Astrocyte of the spinal cord (primary cell): ENCODE measurements around the gene SLC13A5.

Experiments used
- DNase-seq: peaks from one replicate; pipeline ENCODE4 v3.0.0; 2011; ENCODE audit warnings: low read depth, low spot score
- H3K4me3 ChIP-seq: 2 replicates; pipeline ENCODE4 v1.5.1; 2011; ENCODE audit warnings: low read depth, mild to moderate bottlenecking, low read length, moderate library complexity
- CTCF ChIP-seq: IDR thresholded peaks from 2 replicates; pipeline ENCODE4 v1.5.1; 2012; ENCODE audit warnings: low read depth, mild to moderate bottlenecking, low read length, inconsistent platforms
- in situ Hi-C: cut with HindIII; loops from 2 replicates; pipeline ENCODE4 v1.10.0; 2017; ENCODE audit warnings: low sequenced_read_pairs

The SLC13A5 gene

GRCh38 chr17:6690641-6691040 lies 22.5 kb downstream of the SLC13A5 start:
- no peak for DNase-seq
- H3K4me3 ChIP-seq: no peak overlapping the region
- in situ Hi-C loops: no loop called here
- TF ChIP-seq CTCF: no peak

- DNase-seq: no peak
- H3K4me3 ChIP-seq: no peak overlapping the region
- no peak for TF ChIP-seq CTCF
- in situ Hi-C loops: no loop called here
Observed at GRCh38 chr17:6688944-6689343, 24.2 kb downstream of the SLC13A5 start.

DNA sequence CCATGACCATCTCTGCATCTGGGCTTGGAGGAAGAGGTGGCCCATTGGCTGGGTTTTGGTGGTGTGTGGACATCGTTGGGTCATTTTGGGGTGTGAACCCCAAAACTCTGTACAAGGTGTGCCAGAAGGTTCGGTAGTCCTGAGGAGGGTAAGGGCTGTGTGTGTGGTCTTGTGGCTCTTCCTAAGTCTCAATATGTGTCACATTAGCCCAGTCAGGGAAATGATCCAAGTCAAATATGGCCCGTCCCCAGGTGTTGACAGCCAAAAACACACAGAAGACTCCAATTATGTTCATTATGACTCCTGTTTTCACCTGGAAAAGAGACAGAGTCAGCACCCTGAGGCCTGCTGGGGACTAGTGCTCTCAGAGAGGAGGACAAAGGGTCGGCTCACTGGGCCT lies 27.1 kb downstream of the SLC13A5 start:
- no peak for DNase-seq
- TF ChIP-seq CTCF: no peak
- H3K4me3 ChIP-seq: no peak overlapping the region
- in situ Hi-C loops: no loop called here

DNA sequence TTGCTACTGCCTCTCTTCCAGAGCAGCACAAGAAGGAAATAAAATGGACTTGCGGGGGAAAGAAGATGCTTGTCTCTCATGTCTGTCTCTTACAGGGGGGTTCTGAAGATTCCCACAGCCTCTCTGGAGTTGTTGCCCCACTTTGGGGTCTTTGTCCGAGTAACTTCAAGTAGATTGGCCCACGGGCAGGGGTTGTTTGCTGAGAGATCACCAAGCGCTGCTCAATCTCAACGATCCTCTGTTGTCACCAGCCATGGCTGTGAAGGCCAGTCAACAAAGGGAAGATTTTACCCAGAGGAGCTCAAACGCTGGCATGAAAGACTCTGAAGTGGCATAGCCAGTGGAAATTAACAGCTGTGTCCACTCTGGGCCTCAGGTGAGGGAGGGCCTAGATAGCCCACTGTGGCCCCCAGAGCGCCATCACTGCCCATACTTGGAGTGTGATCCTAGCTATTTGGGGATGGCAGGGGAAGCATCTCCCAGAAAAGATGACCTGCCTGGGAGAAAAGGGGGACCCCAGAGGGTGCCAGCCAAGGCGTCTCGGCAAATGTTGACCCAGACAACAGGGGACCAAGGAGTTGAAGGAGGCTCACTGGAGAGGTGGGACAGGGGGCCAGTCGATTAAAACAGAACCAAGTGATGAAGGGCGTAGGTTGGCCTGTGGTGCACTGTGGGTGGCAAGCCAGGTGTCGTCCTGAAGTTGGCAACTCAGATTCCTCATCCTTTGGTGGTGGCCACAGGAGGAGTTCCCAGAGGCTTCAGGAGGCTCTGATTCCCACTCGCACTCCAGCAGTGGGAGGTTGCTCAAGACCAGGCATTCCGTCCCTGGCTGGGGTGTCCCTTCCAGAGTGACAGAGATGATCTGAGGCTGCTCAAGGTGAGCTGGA lies 28.0 kb downstream of the SLC13A5 start:
- no peak for TF ChIP-seq CTCF
- DNase-seq: no peak
- H3K4me3 ChIP-seq: no peak overlapping the region
- in situ Hi-C loops: no loop called here

DNA sequence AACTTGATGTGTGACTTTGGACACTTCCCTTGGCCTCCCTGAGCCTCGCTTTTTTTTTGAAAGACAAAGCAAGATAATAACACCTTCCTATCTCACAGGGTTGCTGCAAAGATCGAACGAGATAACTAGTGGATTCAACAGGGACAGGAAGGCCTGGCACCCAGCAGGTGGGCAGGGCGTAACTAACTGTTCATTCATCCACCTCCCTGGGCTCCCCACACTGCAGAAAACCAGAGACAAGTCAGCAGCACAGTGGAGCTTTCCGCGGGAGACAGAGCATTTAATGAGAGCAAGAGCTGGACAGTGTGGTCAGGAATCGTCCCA lies 28.7 kb downstream of the SLC13A5 start:
- no peak overlapping the region for H3K4me3 ChIP-seq
- no peak for TF ChIP-seq CTCF
- in situ Hi-C loops: no loop called here
- no peak for DNase-seq

DNA sequence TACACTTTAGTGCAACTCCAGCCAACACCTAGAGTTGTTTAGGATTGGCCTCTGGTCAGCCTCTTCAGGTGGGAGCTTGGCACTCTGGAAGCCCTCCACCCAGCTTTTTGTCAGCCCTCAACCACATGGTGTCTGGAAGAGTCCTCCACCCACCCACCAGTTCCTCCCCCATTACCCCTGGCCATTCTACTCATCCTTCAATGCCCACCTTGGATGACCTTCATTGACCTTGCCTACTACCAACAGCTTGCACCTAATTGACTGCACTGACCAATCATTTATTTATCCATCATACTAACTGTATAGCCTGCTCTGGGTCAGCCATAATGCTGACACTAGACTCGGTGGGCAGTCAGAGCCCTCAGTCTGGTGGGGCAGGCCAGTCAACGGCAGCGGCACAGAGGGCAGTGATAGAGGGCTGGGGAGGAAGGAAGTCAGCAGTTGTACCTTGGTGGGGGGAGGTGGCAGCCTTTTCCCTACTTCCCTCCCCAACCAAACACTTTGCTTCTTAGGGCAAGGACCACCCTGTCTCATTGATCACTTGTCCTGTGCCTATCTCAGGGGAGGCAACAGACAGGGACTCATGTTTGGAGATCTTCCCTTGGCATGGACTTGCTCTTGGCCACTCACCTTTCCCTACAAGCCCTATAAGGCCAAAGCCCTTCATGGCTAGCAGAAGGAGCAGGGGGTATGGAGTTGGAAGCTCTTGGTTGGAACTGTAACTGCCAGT lies 29.3 kb downstream of the SLC13A5 start:
- TF ChIP-seq CTCF: no peak
- H3K4me3 ChIP-seq: no peak overlapping the region
- DNase-seq: no peak
- in situ Hi-C loops: no loop called here
